ENCODE measurements around the gene ATRN.
"Not testable (repeated sequence)": the region's sequence is repeated elsewhere in the genome, so short reads cannot be mapped to it uniquely, and the experiment has no call there.

ATRN gene

DNA sequence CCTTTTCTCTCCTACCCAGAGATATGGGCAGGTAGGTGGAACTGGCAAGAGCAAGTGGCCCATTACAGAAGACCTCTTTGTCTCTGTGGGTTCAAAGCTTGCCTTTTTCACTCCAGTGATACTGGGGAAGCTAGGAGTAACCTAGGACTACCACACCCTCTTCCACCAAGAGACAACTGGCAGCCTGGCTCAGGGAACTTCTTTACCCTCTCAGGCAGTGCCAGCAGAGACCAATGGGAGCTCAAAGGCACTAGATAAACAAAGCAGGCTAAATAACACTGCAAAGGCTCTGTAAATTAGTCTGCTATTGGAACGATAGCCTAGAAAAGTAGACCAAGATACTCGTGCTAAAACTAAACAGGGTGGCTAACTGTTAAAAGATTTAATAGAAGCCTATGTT lies 32.1 kb downstream of the ATRN start:
- DNase-seq (ENCODE audit: low read depth), result no peak
- in situ Hi-C loops (cut with HindIII; ENCODE audit: low sequenced_read_pairs), result no loop called here
- no peak overlapping the region for H3K4me3 ChIP-seq (ENCODE audit: low read depth, low read length)
- no peak for TF ChIP-seq CTCF (IDR thresholded peaks at IDR 0.05; ENCODE audit: low read depth, low read length, missing control alignments)

- no peak for DNase-seq (ENCODE audit: low read depth)
- in situ Hi-C loops (cut with HindIII; ENCODE audit: low sequenced_read_pairs), result no loop called here
- no peak for TF ChIP-seq CTCF (IDR thresholded peaks at IDR 0.05; ENCODE audit: low read depth, low read length, missing control alignments)
- no peak overlapping the region for H3K4me3 ChIP-seq (ENCODE audit: low read depth, low read length)
These were observed 34.3 kb downstream of the ATRN start for GRCh38 chr20:3505148-3505547.

DNA sequence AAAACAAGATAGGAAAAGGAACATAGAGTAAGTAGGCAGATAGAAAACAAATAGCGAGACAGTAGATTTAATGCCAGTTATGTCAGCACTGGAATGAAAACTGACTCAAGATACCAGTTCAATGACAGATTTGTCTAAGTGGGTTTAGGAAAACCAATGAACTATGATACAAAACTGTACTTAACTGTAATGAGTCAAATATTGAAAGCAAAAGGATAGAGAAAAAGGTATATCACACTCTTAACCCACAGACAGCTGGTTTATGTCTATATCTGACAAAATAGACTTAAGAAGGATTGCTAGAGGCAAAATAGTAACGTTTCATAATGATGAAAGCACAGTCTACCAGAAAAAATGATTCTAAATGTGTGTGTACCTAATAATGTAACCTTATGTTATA lies 38.2 kb downstream of the ATRN start:
- TF ChIP-seq CTCF (IDR thresholded peaks at IDR 0.05; ENCODE audit: low read depth, low read length, missing control alignments), result no peak

GRCh38 chr20:3510110-3510509 lies 39.3 kb downstream of the ATRN start:
- in situ Hi-C loops (cut with HindIII; ENCODE audit: low sequenced_read_pairs), result no loop called here
- no peak overlapping the region for H3K4me3 ChIP-seq (ENCODE audit: low read depth, low read length)
- DNase-seq (ENCODE audit: low read depth), result no peak
- TF ChIP-seq CTCF (IDR thresholded peaks at IDR 0.05; ENCODE audit: low read depth, low read length, missing control alignments), result no peak

More for the DNA sequence above, 38.2 kb downstream of the ATRN start:
- in situ Hi-C loops (cut with HindIII; ENCODE audit: low sequenced_read_pairs), result no loop called here
- no peak overlapping the region for H3K4me3 ChIP-seq (ENCODE audit: low read depth, low read length)
- DNase-seq (ENCODE audit: low read depth), result no peak

- in situ Hi-C loops (cut with HindIII; ENCODE audit: low sequenced_read_pairs); H3K4me3 ChIP-seq (ENCODE audit: low read depth, low read length); DNase-seq (ENCODE audit: low read depth): not testable (repeated sequence)
These were observed 41.4 kb downstream of the ATRN start for GRCh38 chr20:3512239-3512638.

DNA sequence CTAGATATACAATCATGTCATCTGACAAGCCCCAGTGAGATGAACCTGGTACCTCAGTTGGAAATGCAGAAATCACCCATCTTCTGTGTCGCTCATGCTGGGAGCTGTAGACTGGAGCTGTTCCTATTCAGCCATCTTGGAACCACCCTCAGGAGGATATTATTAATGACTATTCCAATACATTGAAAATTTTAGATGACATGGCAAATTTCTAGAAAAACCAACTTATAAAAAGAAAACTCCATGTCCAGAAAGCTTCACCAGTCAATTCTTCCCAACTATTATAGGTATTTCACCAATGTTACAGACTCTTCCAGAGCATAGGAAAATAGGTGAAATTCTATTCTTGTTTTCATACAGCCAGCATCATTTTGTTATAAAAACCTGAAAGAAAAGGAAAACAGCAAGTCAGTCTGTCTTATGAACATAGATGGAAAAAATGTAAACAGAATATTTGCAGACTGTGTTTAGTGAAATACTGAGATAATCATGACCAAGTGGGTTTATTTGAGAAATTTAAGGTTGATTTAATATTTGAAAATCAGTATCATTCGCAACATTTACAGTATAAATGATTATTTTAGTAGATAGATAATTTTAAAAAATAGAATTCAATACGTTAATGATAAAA lies 43.3 kb downstream of the ATRN start:
- in situ Hi-C loops (cut with HindIII; ENCODE audit: low sequenced_read_pairs), result no loop called here
- no peak for DNase-seq (ENCODE audit: low read depth)
- no peak overlapping the region for H3K4me3 ChIP-seq (ENCODE audit: low read depth, low read length)
- no peak for TF ChIP-seq CTCF (IDR thresholded peaks at IDR 0.05; ENCODE audit: low read depth, low read length, missing control alignments)

DNA sequence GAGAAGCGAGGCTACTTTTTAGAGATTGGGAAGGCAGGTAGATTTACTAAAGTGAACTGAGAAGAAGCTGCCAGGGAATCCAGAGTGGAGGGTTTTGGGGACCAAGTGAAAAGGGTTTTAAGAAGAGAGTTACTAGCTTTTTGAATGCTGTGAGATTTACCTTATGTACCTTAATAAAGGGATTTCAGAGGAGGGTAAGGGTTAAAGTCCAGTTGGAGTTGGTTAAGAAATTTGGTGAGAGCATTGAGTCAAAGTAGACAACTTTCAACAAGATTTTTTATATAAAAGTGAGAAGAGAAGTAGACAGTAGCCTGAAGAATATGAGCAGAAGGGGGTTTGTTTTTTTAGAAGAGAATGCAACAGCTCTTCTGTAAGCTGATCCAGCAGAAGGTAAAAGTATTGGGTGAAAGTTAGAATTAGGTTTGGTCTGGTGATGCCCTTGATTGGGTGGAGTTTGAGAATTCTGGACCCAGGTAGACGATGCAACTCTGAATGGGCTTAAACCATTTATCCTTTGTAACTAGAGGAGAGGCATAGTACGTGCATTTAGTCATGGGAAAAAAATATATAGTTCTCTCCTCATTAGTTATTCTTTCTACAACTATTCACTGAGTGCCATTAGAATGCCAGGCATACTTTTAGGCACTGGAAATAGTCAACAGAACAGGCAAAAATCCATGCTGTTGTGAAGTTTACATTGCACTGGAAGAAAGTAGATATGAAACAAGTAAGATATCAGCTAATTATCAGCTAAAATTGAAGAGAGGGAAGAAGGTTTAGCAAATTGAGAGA lies 44.8 kb downstream of the ATRN start:
- no peak for TF ChIP-seq CTCF (IDR thresholded peaks at IDR 0.05; ENCODE audit: low read depth, low read length, missing control alignments)
- no peak overlapping the region for H3K4me3 ChIP-seq (ENCODE audit: low read depth, low read length)
- in situ Hi-C loops (cut with HindIII; ENCODE audit: low sequenced_read_pairs), result no loop called here
- no peak for DNase-seq (ENCODE audit: low read depth)
